HCT116 (cell line): ENCODE measurements around the gene STOX2. TPM values are rescaled to one million over a fixed set of nuclear protein-coding genes. Genes with fewer than 3 reads are reported as not detected.

Source experiments
- ATAC-seq: fragments of 200-7000 bp; cut with Tn5 transposase; 2 replicates; pipeline ENCODE4 v1.9.1; 2020; ENCODE audit warnings: mild to moderate bottlenecking, moderate library complexity
- BruUV-seq: library from RNA; stranded (reverse); fragments of 400-500 nt; replicated peaks from 2 replicates; lab custom pipeline; 2021; lab: Mats Ljungman, UMichigan
- CTCF ChIA-PET: fragments of 300-600 bp; sonication (Branson Sonifier 250); formaldehyde crosslinking; loops from one replicate; lab custom pipeline; 2021; ENCODE audit warnings: antibody characterized with exemption; lab: Charles Lee
- POLR2A ChIA-PET: fragments of 300-600, 350-600 bp; sonication (Branson Sonifier 250); formaldehyde crosslinking; loops from one replicate; lab custom pipeline; 2021; ENCODE audit warnings: antibody characterized with exemption; lab: Charles Lee
- RAD21 ChIA-PET, 2 experiments: fragments of 300-600 bp; sonication (Branson Sonifier 250); formaldehyde crosslinking; loops; one replicate each; lab custom pipeline; 2023; ENCODE audit warnings: low total read pairs in 2 of 2; ENCODE audit not compliant: uncharacterized antibody in 2 of 2, unreplicated experiment in 2 of 2, low non-redundant PET in 1 of 2; lab: Charles Lee
- DNase-seq: peaks from one replicate; pipeline ENCODE4 v3.0.0-alpha.2; 2010; ENCODE audit warnings: low read depth, low spot score
- H2AFZ ChIP-seq: fragments of 200-600 bp; shearing (Covaris generic), sonication (generic); 2 replicates; pipeline ENCODE4 v1.6.1; 2017; ENCODE audit warnings: low read depth, mixed run types, mixed read lengths, antibody characterized with exemption, low read length; ENCODE audit not compliant: poor library complexity, severe bottlenecking
- H3K27ac ChIP-seq: 2 replicates; pipeline ENCODE4 v1.5.1; 2012; ENCODE audit warnings: low read depth, low read length
- H3K27me3 ChIP-seq: fragments of 200-600 bp; sonication (generic); 2 replicates; pipeline ENCODE4 v1.6.1; 2016; ENCODE audit warnings: mixed run types, low read length, mixed read lengths; ENCODE audit not compliant: insufficient read depth
- H3K36me3 ChIP-seq, 2 experiments: fragments of 200-500 bp in 1 of 2; fragments of 200-600 bp in 1 of 2; sonication (Bioruptor generic) in 1 of 2; sonication (generic) in 1 of 2; 2 replicates each; pipeline versions ENCODE4 v1.5.1 to v1.6.1; 2014 to 2016; ENCODE audit warnings: low read length in 2 of 2, inconsistent platforms in 1 of 2, mixed read lengths in 1 of 2, mixed run types in 1 of 2; ENCODE audit not compliant: insufficient read depth in 2 of 2, control insufficient read depth in 1 of 2
- H3K4me1 ChIP-seq, 2 experiments: fragments of 200-600 bp in 1 of 2; sonication (generic) in 1 of 2; 2 replicates each; pipeline versions ENCODE4 v1.5.1 to v1.6.1; 2012 to 2017; ENCODE audit warnings: low read length in 2 of 2, inconsistent platforms in 1 of 2, mild to moderate bottlenecking in 1 of 2, mixed read lengths in 1 of 2, mixed run types in 1 of 2, moderate library complexity in 1 of 2; ENCODE audit not compliant: insufficient read depth in 2 of 2, control insufficient read depth in 1 of 2
- H3K4me2 ChIP-seq: fragments of 200-600 bp; sonication (generic); 2 replicates; pipeline ENCODE4 v1.6.1; 2017; ENCODE audit warnings: mixed run types, low read length, mixed read lengths
- H3K4me3 ChIP-seq, 2 experiments: fragments of 200-600 bp in 1 of 2; sonication (generic) in 1 of 2; replicated peaks in 1 of 2; 2 replicates each; pipeline ENCODE4 v1.5.1; 2011 to 2016; ENCODE audit warnings: low read length in 2 of 2, control low read depth in 1 of 2, low read depth in 1 of 2, mild to moderate bottlenecking in 1 of 2, mixed read lengths in 1 of 2, mixed run types in 1 of 2
- H3K79me2 ChIP-seq: fragments of 200-600 bp; sonication (generic); 2 replicates; pipeline ENCODE4 v1.6.1; 2017; ENCODE audit warnings: mild to moderate bottlenecking, mixed run types, low read length, moderate library complexity, mixed read lengths; ENCODE audit not compliant: insufficient read depth
- H3K9ac ChIP-seq: fragments of 200-600 bp; sonication (generic); 2 replicates; pipeline ENCODE4 v1.6.1; 2016; ENCODE audit warnings: low read length, mixed read lengths
- H3K9me2 ChIP-seq: fragments of 200-600 bp; sonication (generic), shearing (Covaris generic); 2 replicates; pipeline ENCODE4 v1.6.1; 2017; ENCODE audit warnings: mixed run types, mild to moderate bottlenecking, moderate library complexity; ENCODE audit not compliant: insufficient read depth
- H3K9me3 ChIP-seq, 2 experiments: fragments of 200-500 bp in 1 of 2; fragments of 200-600 bp in 1 of 2; sonication (Bioruptor generic) in 1 of 2; sonication (generic) in 1 of 2; 2 replicates each; pipeline ENCODE4 v1.6.1; 2014 to 2017; ENCODE audit warnings: low read length in 2 of 2, mixed read lengths in 2 of 2, inconsistent platforms in 1 of 2, low read depth in 1 of 2, mild to moderate bottlenecking in 1 of 2, mixed run types in 1 of 2, moderate library complexity in 1 of 2; ENCODE audit not compliant: control insufficient read depth in 1 of 2, insufficient read depth in 1 of 2
- H4K20me1 ChIP-seq: fragments of 200-600 bp; sonication (generic), shearing (Covaris generic); 2 replicates; pipeline ENCODE4 v1.6.1; 2017; ENCODE audit warnings: mixed run types, mild to moderate bottlenecking, moderate library complexity; ENCODE audit not compliant: insufficient read depth
- ELF1 ChIP-seq: IDR thresholded peaks from 2 replicates; pipeline ENCODE4 v1.6.1; 2012; ENCODE audit warnings: low read depth, borderline replicate concordance
- EZH2 ChIP-seq: fragments of 200-600 bp; sonication (generic); IDR thresholded peaks from 2 replicates; pipeline ENCODE4 v1.6.1; 2017; ENCODE audit warnings: antibody characterized with exemption, mixed run types
- POLR2A ChIP-seq: IDR thresholded peaks from 2 replicates; pipeline ENCODE4 v1.7.0; 2011; ENCODE audit warnings: borderline replicate concordance; ENCODE audit not compliant: insufficient read depth, insufficient read length; ENCODE audit errors: extremely low read depth
- REST ChIP-seq: IDR thresholded peaks from 2 replicates; pipeline ENCODE4 v1.6.1; 2012; ENCODE audit warnings: low read depth
- ZFX ChIP-seq: fragments of 450-650 bp; IDR thresholded peaks from 2 replicates; pipeline ENCODE4 v1.6.1; 2017
- ZNF274 ChIP-seq: fragments of 200-500 bp; sonication (Bioruptor generic); IDR thresholded peaks from 2 replicates; pipeline ENCODE4 v1.6.1; 2014; ENCODE audit warnings: mild to moderate bottlenecking, low read depth, low read length, inconsistent platforms
- intact Hi-C: fragments of 100-400 bp; cut with micrococcal nuclease; formaldehyde crosslinking; loops from 2 replicates; pipeline ENCODE4 v1.10.0; 2022
- total RNA-seq: library from RNA; stranded (reverse); gene quantifications from one replicate; pipeline ENCODE4 v1.2.1, GENCODE V29; 2021; ENCODE audit not compliant: unreplicated experiment

The STOX2 gene
- total RNA-seq, 1 experiment from 2014 or later: 6.3 TPM

- H4K20me1 ChIP-seq: no peaks in the 10 kb centered on the region
- no peak overlapping the region for H3K4me2 ChIP-seq
- H3K9ac ChIP-seq: no peak overlapping the region
- H3K4me1 ChIP-seq: no peaks in the 10 kb centered on the region
- ATAC-seq (no peak), DNase-seq (no peak)
- intact Hi-C loops: no loop called here
- no peak overlapping the region for H3K27ac ChIP-seq
- H3K9me2 ChIP-seq: no peaks in the 10 kb centered on the region
- no peaks in the 10 kb centered on the region for H3K27me3 ChIP-seq
- POLR2A ChIA-PET: no interaction called here
- no peaks in the 10 kb centered on the region for H3K36me3 ChIP-seq
- RAD21 ChIA-PET: no interaction called here
- no peaks in the 10 kb centered on the region for H3K9me3 ChIP-seq
- H3K4me3 ChIP-seq: no peak overlapping the region
- H2AFZ ChIP-seq: no peak overlapping the region
- TF ChIP-seq ZNF274 (no peak), EZH2 (no peak), POLR2A (no peak), ELF1 (no peak), ZFX (no peak), REST (no peak)
- CTCF ChIA-PET: no interaction called here
- H3K79me2 ChIP-seq: no peaks in the 10 kb centered on the region
- no TSS peak for BruUV-seq
These were observed 31.7 kb downstream of the STOX2 start for GRCh38 chr4:183936574-183937345.
